K562 (cell line): Measurements from ENCODE around the gene PDIA4. TPM values are rescaled to one million over a fixed set of nuclear protein-coding genes. Genes with fewer than 3 reads are reported as not detected.

Source experiments
- BRCA1 ChIP-seq, 2 experiments: fragments of 450-650 bp in 1 of 2; sonication (generic) in 1 of 2; formaldehyde crosslinking in 1 of 2; IDR thresholded peaks; 2 replicates each; pipeline versions ENCODE4 v1.5.0 to v1.6.1; 2017 to 2020; ENCODE audit warnings: mild to moderate bottlenecking in 1 of 2, missing genetic modification reagents in 1 of 2
- HDAC3 ChIP-seq: fragments of 450-650 bp; IDR thresholded peaks from 2 replicates; pipeline ENCODE4 v1.6.1; 2018; ENCODE audit warnings: borderline replicate concordance, mild to moderate bottlenecking, moderate library complexity; ENCODE audit not compliant: partially characterized antibody
- TARDBP ChIP-seq: fragments of 450-650 bp; IDR thresholded peaks from 2 replicates; pipeline ENCODE4 v1.6.1; 2016
- ZBTB12 ChIP-seq: fragments of 250-450 bp; sonication (Bioruptor Pico); IDR thresholded peaks from 2 replicates; pipeline ENCODE4 v1.4.0; 2020
- ZNF23 ChIP-seq: fragments of 250-450 bp; sonication (Bioruptor Pico); IDR thresholded peaks from 2 replicates; pipeline ENCODE4 v1.4.0; 2020; ENCODE audit warnings: mild to moderate bottlenecking
- ZNF407 ChIP-seq: fragments of 450-650 bp; IDR thresholded peaks from 2 replicates; pipeline ENCODE4 v1.6.1; 2016; ENCODE audit warnings: low read depth
- ZNF431 ChIP-seq: sonication (generic); formaldehyde crosslinking; IDR thresholded peaks from 2 replicates; pipeline ENCODE4 v1.8.0; 2022; ENCODE audit warnings: mild to moderate bottlenecking, missing genetic modification reagents
- polyA plus RNA-seq, 8 experiments: library from polyadenylated mRNA; depleted of rRNA in 4 of 8; stranded (reverse) in 5 of 8; unstranded in 3 of 8; fragments of >200 nt; fragmentation: Nextera tagmentation in 2 of 8; fragmentation: Illumina TruSeq in 1 of 8; extraction: Ambion mirVana in 2 of 8; extraction: Trizol in 1 of 8; gene quantifications; 2 replicates each; pipeline versions ENCODE4 v1.2.1 to v1.2.3, GENCODE V29; 2011 to 2014; ENCODE audit warnings: inconsistent platforms in 1 of 8, missing spikeins in 1 of 8
- total RNA-seq, 7 experiments: library from RNA; depleted of rRNA in 6 of 7; stranded (reverse); fragments of >200 nt in 6 of 7; fragmentation: Illumina TruSeq in 2 of 7; extraction: Trizol in 2 of 7; gene quantifications; 2 replicates each; pipeline versions ENCODE4 v1.2.1 to v1.2.3, GENCODE V29; 2011 to 2021; ENCODE audit warnings: low replicate concordance in 1 of 7
- TF ChIP-seq, protein P1 (sequence below): sonication (generic); formaldehyde crosslinking; IDR thresholded peaks from 2 replicates; pipeline ENCODE4 v1.8.0; 2022; ENCODE audit warnings: mild to moderate bottlenecking, missing genetic modification reagents, borderline replicate concordance

The PDIA4 gene
- total and polyA plus RNA-seq, 9 of the 15 experiments (the other 6 are each of a cell fraction or from before 2014, with no cell fraction given): 9.1 to 175 (median 146) TPM

- TF ChIP-seq, protein P1, sequence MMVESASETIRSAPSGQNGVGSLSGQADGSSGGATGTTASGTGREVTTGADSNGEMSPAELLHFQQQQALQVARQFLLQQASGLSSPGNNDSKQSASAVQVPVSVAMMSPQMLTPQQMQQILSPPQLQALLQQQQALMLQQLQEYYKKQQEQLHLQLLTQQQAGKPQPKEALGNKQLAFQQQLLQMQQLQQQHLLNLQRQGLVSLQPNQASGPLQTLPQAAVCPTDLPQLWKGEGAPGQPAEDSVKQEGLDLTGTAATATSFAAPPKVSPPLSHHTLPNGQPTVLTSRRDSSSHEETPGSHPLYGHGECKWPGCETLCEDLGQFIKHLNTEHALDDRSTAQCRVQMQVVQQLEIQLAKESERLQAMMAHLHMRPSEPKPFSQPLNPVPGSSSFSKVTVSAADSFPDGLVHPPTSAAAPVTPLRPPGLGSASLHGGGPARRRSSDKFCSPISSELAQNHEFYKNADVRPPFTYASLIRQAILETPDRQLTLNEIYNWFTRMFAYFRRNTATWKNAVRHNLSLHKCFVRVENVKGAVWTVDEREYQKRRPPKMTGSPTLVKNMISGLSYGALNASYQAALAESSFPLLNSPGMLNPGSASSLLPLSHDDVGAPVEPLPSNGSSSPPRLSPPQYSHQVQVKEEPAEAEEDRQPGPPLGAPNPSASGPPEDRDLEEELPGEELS (CRISPR knock-in tag): no peak
- no peak for TF ChIP-seq ZNF431 (CRISPR knock-in tag)
- TF ChIP-seq ZNF407: no peak
- no peak for TF ChIP-seq ZBTB12 (CRISPR knock-in tag)
- TF ChIP-seq TARDBP: no peak
- no peak for TF ChIP-seq ZNF23 (CRISPR knock-in tag)
- no peak for TF ChIP-seq BRCA1 (IDR thresholded peaks at IDR 0.05)
- TF ChIP-seq BRCA1 (CRISPR knock-in tag; IDR thresholded peaks at IDR 0.05): no peak
- no peak for TF ChIP-seq HDAC3
Measured at GRCh38 chr7:148954766-148955165, 73.5 kb downstream of the PDIA4 start (continued).
